Activated naive CD4-positive, alpha-beta T cell treated with anti-CD3 and anti-CD28 coated beads, Interleukin-2, amount 10 ng/mL, durations not matched to agents 7 days and 5 days (primary cell): ENCODE measurements around the gene SMC4.
A peak's percentile ranks its signal among the peaks of the same experiment; 100 is the strongest.

Experiments
- CTCF ChIA-PET: fragments of 350-600 bp; sonication (Branson Sonifier 250); formaldehyde crosslinking; loops from one replicate; lab custom pipeline; 2021; ENCODE audit warnings: antibody characterized with exemption; lab: Charles Lee
- DNase-seq: peaks from one replicate; pipeline ENCODE4 v3.0.0-alpha.2; 2020
- H3K27ac Mint-ChIP-seq: one replicate; pipeline ENCODE4 v1.8.0; 2021; ENCODE audit warnings: mild to moderate bottlenecking, moderate library complexity, mixed read lengths
- H3K27me3 Mint-ChIP-seq: one replicate; pipeline ENCODE4 v1.8.0; 2021; ENCODE audit warnings: mild to moderate bottlenecking, mixed read lengths
- H3K36me3 Mint-ChIP-seq: one replicate; pipeline ENCODE4 v1.8.0; 2021; ENCODE audit warnings: mixed read lengths
- H3K4me1 Mint-ChIP-seq: one replicate; pipeline ENCODE4 v1.8.0; 2021; ENCODE audit warnings: mixed read lengths
- H3K4me3 Mint-ChIP-seq: one replicate; pipeline ENCODE4 v1.8.0; 2021; ENCODE audit warnings: mild to moderate bottlenecking, moderate library complexity, mixed read lengths
- H3K9me3 Mint-ChIP-seq: one replicate; pipeline ENCODE4 v1.8.0; 2021; ENCODE audit warnings: mixed read lengths

The SMC4 gene

DNA sequence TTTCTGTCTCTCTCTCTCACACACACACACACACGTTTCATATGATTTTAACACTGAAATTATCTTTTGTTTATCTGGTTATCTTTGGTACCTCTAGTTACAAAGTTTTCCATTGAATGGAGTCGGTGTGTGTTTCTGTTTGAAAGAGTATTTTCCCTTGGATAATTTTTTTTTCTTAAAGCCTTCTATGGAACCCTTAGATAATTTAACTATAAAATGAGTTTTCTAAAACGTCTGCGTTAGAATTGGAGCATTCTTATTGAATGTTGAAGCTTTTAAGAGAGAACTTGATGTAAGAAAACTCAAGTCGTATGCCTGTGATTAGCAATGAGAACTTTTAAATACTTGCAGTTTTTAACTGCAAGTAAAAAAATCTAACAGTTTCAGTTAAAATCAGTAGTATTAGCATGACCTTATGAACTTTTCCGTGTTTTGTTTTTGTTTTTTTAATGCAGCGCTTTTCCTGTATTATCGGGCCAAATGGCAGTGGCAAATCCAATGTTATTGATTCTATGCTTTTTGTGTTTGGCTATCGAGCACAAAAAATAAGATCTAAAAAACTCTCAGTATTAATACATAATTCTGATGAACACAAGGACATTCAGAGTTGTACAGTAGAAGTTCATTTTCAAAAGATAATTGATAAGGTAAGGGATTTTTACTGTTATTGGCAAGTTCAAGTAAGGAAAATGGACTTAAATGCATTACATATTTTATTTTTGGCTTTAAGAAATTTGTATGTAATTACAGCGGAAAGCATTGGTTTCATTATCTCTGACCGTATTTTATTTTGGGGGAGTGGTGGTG lies 3.0 kb downstream of the SMC4 start:
- Mint-ChIP-seq H3K9me3 (no peaks in the 10 kb centered on the region), H3K36me3 (peaks cover 51% of the 10 kb centered on the region)

DNA sequence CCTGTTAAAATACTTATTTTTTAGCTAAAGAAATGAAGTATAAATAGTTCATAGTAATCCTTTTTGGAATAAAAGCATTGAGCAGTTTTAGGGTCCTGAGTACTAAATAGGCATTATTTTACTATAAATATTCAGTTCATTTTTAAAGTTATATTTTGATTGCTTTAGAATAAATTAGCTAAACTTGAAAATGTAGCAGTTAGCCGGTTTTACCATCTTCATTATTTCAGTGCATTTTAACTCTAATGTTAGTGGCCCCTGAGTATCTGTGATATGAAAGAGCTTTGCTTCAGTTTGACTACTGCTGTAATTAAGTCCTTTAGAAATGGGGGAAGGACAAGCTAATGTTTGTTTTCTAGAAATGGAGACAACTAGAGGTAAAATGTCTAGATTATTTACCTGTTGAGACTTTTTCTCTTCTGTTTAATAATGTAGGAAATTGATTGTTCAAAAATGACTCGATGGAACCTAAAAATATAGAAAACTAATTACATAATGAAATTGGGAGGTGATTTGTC lies 3.6 kb downstream of the SMC4 start:
- CTCF ChIA-PET: no interaction called here
- peak overlapping the region; percentile 90 for H3K27ac Mint-ChIP-seq
- peaks cover 55% of the 10 kb centered on the region for H3K36me3 Mint-ChIP-seq

More for the DNA sequence above, 3.0 kb downstream of the SMC4 start:
- no peak for DNase-seq
- H3K27me3 Mint-ChIP-seq: peaks cover 6% of the 10 kb centered on the region
- peaks cover 58% of the 10 kb centered on the region for H3K4me1 Mint-ChIP-seq
- CTCF ChIA-PET: interaction anchor here (1.1 kb wide), 2 partner anchors 8 to 10 kb away, joined by 4 read pairs; no protein-coding TSS in a partner anchor
- peak overlapping the region; percentile 83 for H3K27ac Mint-ChIP-seq
- peak overlapping the region; percentile 91 for H3K4me3 Mint-ChIP-seq

DNA sequence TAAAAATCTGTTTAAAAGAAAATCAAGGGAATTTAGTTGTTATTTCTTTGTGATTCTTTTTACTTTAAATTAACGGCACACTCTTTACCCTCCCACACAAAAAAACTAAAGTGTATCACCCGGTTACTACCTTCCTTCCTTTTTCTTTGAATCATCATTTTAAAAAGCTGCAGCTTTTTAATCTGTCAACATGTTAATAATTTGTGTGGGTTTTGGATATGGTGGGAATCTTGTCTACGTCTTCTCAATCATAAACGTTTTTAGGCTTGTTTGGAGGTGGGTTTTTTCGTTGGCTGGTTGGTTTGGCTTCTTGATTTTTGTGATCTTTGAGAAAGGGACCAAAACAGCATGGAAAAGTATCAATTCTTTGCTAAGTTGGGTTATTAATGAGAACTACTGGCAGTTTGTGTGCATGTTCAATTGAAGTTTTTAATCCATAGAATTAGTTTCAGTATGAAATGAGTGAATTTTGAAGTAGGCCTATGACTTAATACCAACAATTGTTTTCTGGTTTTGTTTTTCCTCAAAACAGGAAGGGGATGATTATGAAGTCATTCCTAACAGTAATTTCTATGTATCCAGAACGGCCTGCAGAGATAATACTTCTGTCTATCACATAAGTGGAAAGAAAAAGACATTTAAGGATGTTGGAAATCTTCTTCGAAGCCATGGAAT lies 4.5 kb downstream of the SMC4 start:
- Mint-ChIP-seq H3K27ac (peak overlapping the region; percentile 90), H3K4me1 (peaks cover 59% of the 10 kb centered on the region), H3K27me3 (peaks cover 6% of the 10 kb centered on the region), H3K36me3 (peaks cover 61% of the 10 kb centered on the region), H3K9me3 (no peaks in the 10 kb centered on the region), H3K4me3 (peak overlapping the region; percentile 91)
- DNase-seq: no peak
- CTCF ChIA-PET: no interaction called here

More for the DNA sequence above, 3.6 kb downstream of the SMC4 start:
- DNase-seq: no peak
- no peaks in the 10 kb centered on the region for H3K9me3 Mint-ChIP-seq
- peak overlapping the region; percentile 91 for H3K4me3 Mint-ChIP-seq
- peaks cover 58% of the 10 kb centered on the region for H3K4me1 Mint-ChIP-seq
- H3K27me3 Mint-ChIP-seq: peaks cover 6% of the 10 kb centered on the region

DNA sequence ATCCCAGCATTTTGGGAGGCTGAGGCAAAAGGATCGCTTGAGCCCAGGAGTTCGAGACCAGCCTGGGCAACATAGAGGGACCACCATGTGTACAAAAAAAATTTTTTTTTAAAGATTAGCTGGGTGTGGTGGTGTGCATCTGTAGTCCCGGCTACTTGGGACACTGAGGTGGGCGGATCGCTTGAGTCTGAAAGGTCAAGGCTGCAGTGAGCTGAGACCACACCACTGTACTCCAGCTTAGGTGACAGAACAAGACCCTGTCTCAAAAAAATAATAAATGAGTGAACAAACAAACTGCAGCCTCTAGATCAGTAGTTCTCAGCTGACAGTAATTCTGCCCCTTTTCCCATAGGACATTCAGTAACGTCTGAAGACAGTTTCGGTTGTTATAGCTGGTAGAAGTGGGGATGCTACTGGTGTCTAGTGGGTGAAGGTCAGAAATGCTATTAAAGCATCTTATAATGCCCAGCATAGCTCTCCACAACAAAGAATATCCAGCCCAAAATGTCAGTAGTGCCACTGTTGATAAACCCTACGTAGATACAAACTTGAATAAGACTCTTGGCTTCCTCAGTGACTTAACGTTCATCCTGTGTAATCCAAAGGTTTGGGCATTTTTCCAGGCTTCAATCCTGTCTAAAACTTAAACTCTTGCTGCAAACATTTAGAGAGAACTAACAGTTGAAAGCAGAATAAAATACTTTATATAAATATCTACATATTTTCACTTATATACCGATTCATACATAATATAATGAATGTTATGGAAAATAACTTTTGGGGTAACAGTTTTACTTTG lies 10.6 kb downstream of the SMC4 start:
- Mint-ChIP-seq H3K4me1 (peaks cover 57% of the 10 kb centered on the region), H3K27ac (no peak overlapping the region), H3K36me3 (peaks cover 47% of the 10 kb centered on the region), H3K27me3 (no peaks in the 10 kb centered on the region), H3K4me3 (no peak overlapping the region), H3K9me3 (no peaks in the 10 kb centered on the region)
- no peak for DNase-seq
- CTCF ChIA-PET: interaction anchor here (0.9 to 1.5 kb wide), 2 partner anchors 8 to 25 kb away, joined by 3 to 4 read pairs; no protein-coding TSS in a partner anchor

- no peak for DNase-seq
- Mint-ChIP-seq H3K4me1 (peaks cover 60% of the 10 kb centered on the region), H3K27me3 (no peaks in the 10 kb centered on the region), H3K9me3 (no peaks in the 10 kb centered on the region), H3K4me3 (no peak overlapping the region), H3K27ac (no peak overlapping the region), H3K36me3 (peaks cover 57% of the 10 kb centered on the region)
- CTCF ChIA-PET: interaction anchor here (0.7 to 2.7 kb wide), 7 partner anchors 11 to 527 kb away, joined by 3 to 12 read pairs (median 4); partner anchors contain the start of genes IFT80 and SMC4
Observed at GRCh38 chr3:160412477-160412876, 13.0 kb downstream of the SMC4 start.

DNA sequence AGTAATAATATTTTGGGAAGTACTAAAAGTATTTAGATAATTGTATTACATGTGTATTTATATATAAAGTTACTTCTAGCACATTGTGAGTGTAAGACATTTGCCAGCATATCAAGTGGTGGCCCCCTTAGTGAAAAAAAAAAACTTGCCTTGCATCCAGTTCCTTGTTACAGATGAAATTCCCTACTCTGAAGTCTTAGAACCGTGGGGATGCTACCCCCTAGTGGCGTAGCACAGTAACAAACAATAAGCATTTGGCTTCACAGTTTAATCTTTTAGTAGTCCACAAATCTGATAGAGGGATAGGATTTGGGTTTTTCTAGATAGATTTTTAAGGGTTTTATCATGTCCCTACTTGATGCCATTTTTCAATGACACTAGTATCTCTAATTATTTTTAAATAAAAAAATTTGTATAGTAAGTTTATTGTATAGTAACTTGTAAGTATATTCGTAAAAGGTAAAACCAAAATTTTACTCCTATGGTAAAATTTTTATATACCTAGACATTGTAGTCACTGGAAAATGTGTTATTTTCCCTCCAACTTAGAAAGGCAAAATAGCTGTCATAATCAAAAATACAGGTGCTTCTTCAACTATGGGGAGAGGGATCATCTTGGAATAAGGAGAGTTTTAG lies 14.3 kb downstream of the SMC4 start:
- CTCF ChIA-PET: interaction anchor here (0.6 to 2.7 kb wide), 10 partner anchors 10 to 529 kb away, joined by 3 to 12 read pairs (median 4); partner anchors contain the start of genes IFT80 and SMC4
- Mint-ChIP-seq H3K4me1 (peaks cover 56% of the 10 kb centered on the region), H3K9me3 (no peaks in the 10 kb centered on the region), H3K4me3 (no peak overlapping the region), H3K27me3 (no peaks in the 10 kb centered on the region), H3K27ac (peak overlapping the region; percentile 66), H3K36me3 (peaks cover 55% of the 10 kb centered on the region)
- DNase-seq: peak; percentile 76

- Mint-ChIP-seq H3K27me3 (no peaks in the 10 kb centered on the region), H3K27ac (no peak overlapping the region), H3K4me3 (no peak overlapping the region), H3K4me1 (peaks cover 55% of the 10 kb centered on the region), H3K9me3 (no peaks in the 10 kb centered on the region), H3K36me3 (peaks cover 67% of the 10 kb centered on the region)
- CTCF ChIA-PET: interaction anchor here (0.9 to 1.5 kb wide), 2 partner anchors 9 to 10 kb away, joined by 3 read pairs; no protein-coding TSS in a partner anchor
- DNase-seq: no peak
Observed at GRCh38 chr3:160417311-160417710, 17.9 kb downstream of the SMC4 start.

DNA sequence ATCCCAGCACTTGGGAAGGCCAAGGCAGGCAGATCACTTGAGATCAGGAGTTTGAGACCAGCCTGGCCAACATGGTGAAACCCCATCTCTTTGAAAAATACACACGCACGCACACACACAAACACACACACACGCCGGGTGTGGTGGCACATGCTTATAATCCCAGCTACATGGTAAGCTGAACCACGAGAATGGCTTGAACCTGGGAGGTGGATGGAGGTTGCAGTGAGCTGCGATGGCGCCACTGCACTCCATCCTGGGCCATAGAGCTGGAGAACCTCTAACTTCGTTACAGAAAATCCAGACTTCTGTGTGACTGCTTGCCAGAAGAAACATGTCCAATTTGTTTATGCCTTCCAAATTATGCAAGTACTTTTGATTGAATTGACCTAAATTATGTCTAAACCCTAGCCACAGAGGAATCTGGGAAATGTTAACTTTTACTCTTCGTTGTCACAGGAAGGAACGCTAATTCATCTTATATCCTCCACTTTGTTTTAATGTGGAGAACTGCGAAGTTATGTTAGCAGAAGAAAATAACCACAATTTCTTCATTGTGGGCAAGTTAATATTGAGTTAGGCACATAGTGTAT lies 28.5 kb downstream of the SMC4 start:
- DNase-seq: no peak
- peak overlapping the region; percentile 28 for H3K27ac Mint-ChIP-seq
- H3K4me1 Mint-ChIP-seq: peaks cover 9% of the 10 kb centered on the region
- CTCF ChIA-PET: interaction anchor here (1.2 kb wide), 1 partner anchor 15 kb away, joined by 3 read pairs; no protein-coding TSS in a partner anchor
- H3K27me3 Mint-ChIP-seq: no peaks in the 10 kb centered on the region
- peaks cover 66% of the 10 kb centered on the region for H3K36me3 Mint-ChIP-seq
- H3K9me3 Mint-ChIP-seq: no peaks in the 10 kb centered on the region
- H3K4me3 Mint-ChIP-seq: no peak overlapping the region

DNA sequence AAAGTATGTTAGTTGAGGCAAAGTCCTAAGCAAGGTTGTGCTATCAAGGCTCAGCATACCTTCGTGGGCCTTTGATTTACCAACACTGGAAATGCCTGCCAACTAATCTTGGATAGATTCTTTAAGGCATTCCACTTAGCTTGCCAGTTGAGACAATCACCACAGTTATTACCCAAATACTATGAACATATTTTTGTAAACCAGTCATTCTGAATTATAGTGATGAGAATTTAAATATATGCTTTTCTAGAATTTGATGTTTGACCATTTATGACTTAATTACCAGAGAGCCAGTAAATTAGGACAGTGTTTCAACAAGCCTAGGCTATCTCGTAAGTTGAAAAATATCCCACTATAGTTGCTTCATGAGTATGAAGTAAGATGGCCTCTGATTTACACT lies 34.6 kb downstream of the SMC4 start:
- no peak for DNase-seq
- CTCF ChIA-PET: no interaction called here
- Mint-ChIP-seq H3K4me1 (peaks cover 42% of the 10 kb centered on the region), H3K36me3 (peaks cover 61% of the 10 kb centered on the region), H3K27ac (no peak overlapping the region), H3K27me3 (no peaks in the 10 kb centered on the region), H3K9me3 (no peaks in the 10 kb centered on the region), H3K4me3 (no peak overlapping the region)

GRCh38 chr3:160435095-160435494 lies 35.6 kb downstream of the SMC4 start:
- CTCF ChIA-PET: interaction anchor here (1.0 to 1.6 kb wide), 4 partner anchors 9 to 26 kb away, joined by 3 to 6 read pairs (median 4); partner anchors contain the start of gene TRIM59
- H3K36me3 Mint-ChIP-seq: peaks cover 66% of the 10 kb centered on the region
- H3K27me3 Mint-ChIP-seq: no peaks in the 10 kb centered on the region
- no peak for DNase-seq
- peaks cover 47% of the 10 kb centered on the region for H3K4me1 Mint-ChIP-seq
- H3K9me3 Mint-ChIP-seq: no peaks in the 10 kb centered on the region
- no peak overlapping the region for H3K27ac Mint-ChIP-seq
- H3K4me3 Mint-ChIP-seq: no peak overlapping the region

- Mint-ChIP-seq H3K27me3 (no peaks in the 10 kb centered on the region), H3K27ac (peak overlapping the region; percentile 4), H3K4me3 (no peak overlapping the region), H3K36me3 (peaks cover 69% of the 10 kb centered on the region), H3K4me1 (peaks cover 49% of the 10 kb centered on the region), H3K9me3 (no peaks in the 10 kb centered on the region)
- DNase-seq: no peak
- CTCF ChIA-PET: interaction anchor here (1.0 to 1.6 kb wide), 4 partner anchors 10 to 26 kb away, joined by 3 to 6 read pairs (median 4); partner anchors contain the start of gene TRIM59
Observed at GRCh38 chr3:160435747-160436146, 36.3 kb downstream of the SMC4 start.

GRCh38 chr3:160437083-160437455 lies 37.6 kb downstream of the SMC4 start:
- CTCF ChIA-PET: no interaction called here
- peak overlapping the region; percentile 67 for H3K27ac Mint-ChIP-seq

DNA sequence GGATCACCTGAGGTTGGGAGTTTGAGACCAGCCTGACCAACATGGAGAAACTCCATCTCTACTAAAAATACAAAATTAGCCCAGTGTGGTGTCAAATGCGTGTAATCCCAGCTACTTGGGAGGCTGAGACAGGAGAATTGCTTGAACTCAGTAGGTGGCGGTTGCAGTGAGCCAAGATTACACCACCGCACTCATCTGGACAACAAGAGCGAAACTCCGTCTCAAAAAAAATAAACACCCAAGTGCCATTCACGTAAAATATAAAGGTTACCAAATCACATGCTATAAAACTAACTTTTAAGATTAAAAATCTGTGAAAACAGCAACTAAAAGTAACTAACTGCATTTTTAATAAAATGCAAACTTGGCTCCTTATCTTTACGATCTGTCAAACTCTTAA lies 41.2 kb downstream of the SMC4 start:
- Mint-ChIP-seq H3K27me3 (no peaks in the 10 kb centered on the region), H3K4me1 (peaks cover 66% of the 10 kb centered on the region), H3K4me3 (no peak overlapping the region), H3K27ac (no peak overlapping the region), H3K9me3 (no peaks in the 10 kb centered on the region), H3K36me3 (peaks cover 71% of the 10 kb centered on the region)
- DNase-seq: no peak
- CTCF ChIA-PET: interaction anchor here (1.2 kb wide), 1 partner anchor 25 kb away, joined by 3 read pairs; no protein-coding TSS in a partner anchor

More at GRCh38 chr3:160437083-160437455, 37.6 kb downstream of the SMC4 start:
- no peak for DNase-seq
- Mint-ChIP-seq H3K4me1 (peaks cover 54% of the 10 kb centered on the region), H3K27me3 (no peaks in the 10 kb centered on the region), H3K9me3 (no peaks in the 10 kb centered on the region), H3K4me3 (no peak overlapping the region), H3K36me3 (peaks cover 69% of the 10 kb centered on the region)
